GM12873 (cell line): Measurements from ENCODE around the gene MRPS18B.

Experiments
- TF ChIP-seq, protein P1 (sequence below): IDR thresholded peaks from 2 replicates; pipeline ENCODE4 v1.5.1; 2012; ENCODE audit warnings: low read depth, mild to moderate bottlenecking, moderate library complexity, low read length, control low read depth; ENCODE audit not compliant: insufficient read depth; ENCODE audit errors: missing control alignments

MRPS18B gene

GRCh38 chr6:30655743-30656094 is 38.1 kb downstream of the MRPS18B start:
- TF ChIP-seq, protein P1, sequence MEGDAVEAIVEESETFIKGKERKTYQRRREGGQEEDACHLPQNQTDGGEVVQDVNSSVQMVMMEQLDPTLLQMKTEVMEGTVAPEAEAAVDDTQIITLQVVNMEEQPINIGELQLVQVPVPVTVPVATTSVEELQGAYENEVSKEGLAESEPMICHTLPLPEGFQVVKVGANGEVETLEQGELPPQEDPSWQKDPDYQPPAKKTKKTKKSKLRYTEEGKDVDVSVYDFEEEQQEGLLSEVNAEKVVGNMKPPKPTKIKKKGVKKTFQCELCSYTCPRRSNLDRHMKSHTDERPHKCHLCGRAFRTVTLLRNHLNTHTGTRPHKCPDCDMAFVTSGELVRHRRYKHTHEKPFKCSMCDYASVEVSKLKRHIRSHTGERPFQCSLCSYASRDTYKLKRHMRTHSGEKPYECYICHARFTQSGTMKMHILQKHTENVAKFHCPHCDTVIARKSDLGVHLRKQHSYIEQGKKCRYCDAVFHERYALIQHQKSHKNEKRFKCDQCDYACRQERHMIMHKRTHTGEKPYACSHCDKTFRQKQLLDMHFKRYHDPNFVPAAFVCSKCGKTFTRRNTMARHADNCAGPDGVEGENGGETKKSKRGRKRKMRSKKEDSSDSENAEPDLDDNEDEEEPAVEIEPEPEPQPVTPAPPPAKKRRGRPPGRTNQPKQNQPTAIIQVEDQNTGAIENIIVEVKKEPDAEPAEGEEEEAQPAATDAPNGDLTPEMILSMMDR, result no peak

- TF ChIP-seq, protein P1, result no peak
Observed at GRCh38 chr6:30656513-30656912, 38.9 kb downstream of the MRPS18B start.

DNA sequence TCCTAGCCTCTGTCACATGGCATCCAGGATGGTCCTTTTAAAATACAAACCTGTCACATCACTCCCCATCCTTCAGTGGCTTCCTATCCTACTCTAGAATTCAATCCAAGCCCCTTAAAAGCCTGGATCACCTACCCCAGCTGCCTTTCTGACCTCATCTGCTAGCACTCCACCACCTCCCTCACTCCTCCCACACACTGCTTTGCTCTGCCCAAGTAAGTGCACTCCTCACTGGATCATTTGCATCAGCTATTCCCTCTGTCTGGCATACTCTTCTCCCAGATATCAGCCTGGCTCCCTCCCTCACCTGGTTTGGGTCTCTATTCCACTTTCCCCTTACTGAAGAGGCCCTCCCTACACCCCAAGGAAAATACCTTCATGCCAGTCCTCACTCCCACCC is 39.8 kb downstream of the MRPS18B start:
- TF ChIP-seq, protein P1, result no peak

DNA sequence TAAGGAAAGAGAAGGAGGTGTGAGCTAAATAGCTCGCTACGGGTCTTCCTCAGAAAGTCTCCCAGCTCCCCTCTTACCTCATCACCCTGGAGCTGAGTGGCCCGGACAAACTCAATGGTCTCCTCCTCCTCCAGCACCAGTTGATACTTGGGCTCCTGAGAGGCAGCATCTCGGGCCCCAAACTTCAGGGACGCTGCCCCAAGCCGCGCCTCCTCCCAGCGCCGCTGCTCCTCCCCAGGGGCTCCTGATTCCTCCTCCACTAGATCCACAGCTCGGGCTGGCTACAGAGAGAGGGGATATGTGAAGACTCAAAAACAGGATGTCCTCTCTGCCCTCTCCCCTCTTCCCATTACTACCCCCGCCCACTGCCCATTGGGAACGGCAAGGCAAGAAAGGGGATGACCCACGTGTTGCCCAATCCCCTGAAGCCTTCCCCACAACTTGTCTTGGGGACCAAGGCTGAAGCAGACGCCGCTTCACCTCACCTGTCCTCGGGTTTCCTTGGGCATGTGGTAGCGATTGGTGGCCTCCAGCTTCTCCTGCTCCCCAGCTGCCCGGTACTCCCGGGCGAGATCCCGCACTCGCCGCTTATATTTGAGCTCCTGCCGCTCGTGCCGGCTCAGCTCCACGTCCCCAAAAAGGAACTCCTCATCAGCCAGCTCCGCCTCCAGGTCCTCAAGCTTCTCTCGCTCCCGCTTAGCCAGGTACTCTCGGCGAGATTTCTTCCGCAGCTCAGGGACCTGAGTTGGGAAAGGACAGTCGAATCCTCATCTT is 47.5 kb downstream of the MRPS18B start:
- TF ChIP-seq, protein P1, result no peak

GRCh38 chr6:30670760-30671527 is 53.3 kb downstream of the MRPS18B start:
- TF ChIP-seq, protein P1, result peak; percentile 32

DNA sequence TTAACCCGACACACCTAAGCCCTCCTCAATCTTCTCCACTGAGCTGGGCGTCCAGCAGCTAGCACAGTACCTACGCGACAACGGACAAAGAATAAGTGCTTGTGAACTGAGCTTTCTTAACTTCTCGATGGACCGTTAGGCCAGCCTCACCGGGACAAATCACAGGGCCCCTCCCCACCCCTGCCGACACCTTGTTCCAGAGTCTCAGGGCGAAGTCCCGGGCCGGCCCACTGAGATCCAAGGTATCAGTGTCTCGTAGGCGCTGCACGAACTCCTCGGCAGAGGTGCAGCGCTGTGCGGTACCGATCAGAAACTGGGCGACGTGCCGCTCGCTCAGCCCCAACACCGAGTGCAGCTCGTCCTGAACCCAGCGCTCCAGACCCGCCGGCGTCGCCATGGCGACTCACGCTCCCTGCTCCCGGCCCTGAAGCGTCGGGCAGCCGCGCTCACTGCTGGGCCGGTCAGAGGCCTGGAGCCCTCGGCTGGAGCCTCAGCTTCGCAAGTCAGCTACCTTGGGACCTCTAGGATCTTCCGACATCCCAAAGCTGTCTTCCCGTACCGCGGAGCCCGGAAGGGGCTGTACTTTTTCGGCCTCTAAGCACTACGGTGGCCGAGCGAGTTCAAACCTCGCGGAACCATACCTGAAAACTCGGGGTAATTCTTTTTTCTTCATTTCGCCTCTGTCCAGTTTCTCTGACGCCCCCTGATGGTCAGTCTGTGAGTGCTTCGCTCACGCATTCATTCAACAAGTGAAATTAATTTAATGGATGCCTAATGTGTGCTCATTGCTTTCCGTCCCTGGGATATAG is 55.0 kb downstream of the MRPS18B start, which contains the start of gene DHX16:
Gene DHX16, minus strand, starts transcription at position 562 of the 809 bp plus-strand sequence. Its CDS starts 165 bp downstream, at position 397.
- TF ChIP-seq, protein P1, result peak; percentile 78
